Body of pancreas (tissue), 4 donors: ENCODE measurements around the gene COL15A1. TPM values are rescaled to one million over a fixed set of nuclear protein-coding genes. Genes with fewer than 3 reads are reported as not detected.

ENCODE experiments used
- ATAC-seq: fragments of 150-250 bp; one replicate; pipeline ENCODE4 v1.9.1; 2016
- DNase-seq, 4 donors: peaks; one replicate each; pipeline ENCODE4 v3.0.0-alpha.2; 2019
- H3K27ac ChIP-seq, 4 donors: fragments of 200-600 bp; sonication (generic); 1 replicate in 3 of 4; 2 replicates in 1 of 4; pipeline versions ENCODE4 v1.5.1 to v1.6.1; 2016 to 2019; ENCODE audit warnings: mild to moderate bottlenecking in 1 of 4, mixed read lengths in 1 of 4, moderate library complexity in 1 of 4
- H3K27me3 ChIP-seq, 2 donors: fragments of 200-600 bp; sonication (generic); one replicate each; pipeline ENCODE4 v1.6.0; 2016; ENCODE audit warnings: mild to moderate bottlenecking in 1 of 2
- H3K36me3 ChIP-seq, 2 donors: fragments of 200-600 bp; sonication (generic); replicated peaks in 1 of 2; 2 replicates each; pipeline ENCODE4 v1.5.1; 2016; ENCODE audit warnings: low read depth in 2 of 2; ENCODE audit not compliant: insufficient read depth in 1 of 2
- H3K4me1 ChIP-seq: fragments of 200-600 bp; sonication (generic); one replicate; pipeline ENCODE4 v1.6.0; 2016
- H3K4me3 ChIP-seq, 2 donors: fragments of 200-600 bp; sonication (generic); 1 replicate in 1 of 2; 2 replicates in 1 of 2; pipeline ENCODE4 v1.5.1; 2016 to 2019
- H3K9me3 ChIP-seq, 3 donors: fragments of 200-600 bp; sonication (generic); 1 replicate in 2 of 3; 2 replicates in 1 of 3; pipeline ENCODE4 v1.5.1; 2016
- CTCF ChIP-seq, 7 experiments: fragments of 450-650 bp in 4 of 7; fragments of 200-600 bp in 3 of 7; sonication (generic) in 3 of 7; IDR thresholded peaks; one replicate each; pipeline ENCODE4 v1.5.1; 2016 to 2019; ENCODE audit warnings: antibody characterized with exemption in 7 of 7
- POLR2A ChIP-seq, 3 donors: fragments of 450-650 bp; IDR thresholded peaks; one replicate each; pipeline ENCODE4 v1.6.1; 2016; ENCODE audit warnings: antibody characterized with exemption in 3 of 3, mild to moderate bottlenecking in 2 of 3
- WGBS, 2 donors: methylation state at CpG; one replicate each; pipeline ENCODE4 v1.1.5; 2017; 5-methylcytosine and 5-hydroxymethylcytosine counted together
- intact Hi-C: fragments of 100-400 bp; cut with DNase I; formaldehyde crosslinking; loops from one replicate; pipeline ENCODE4 v1.15.1; 2023
- total RNA-seq, 2 donors: library from RNA; depleted of rRNA; stranded (reverse); fragments of >200 nt; gene quantifications; one replicate each; pipeline ENCODE4 v1.1.0, GENCODE V29; 2016

COL15A1 gene
- total RNA-seq, 2 donors from 2014 or later: 6.7 to 55.4 TPM

GRCh38 chr9:99076483-99077171 is 132.9 kb downstream of the COL15A1 start:
- H3K27me3 ChIP-seq: no peaks in the 10 kb centered on the region
- 51 to 54% methylated on average over 6 of the region's 6 CpGs for WGBS, 2 donors
- TF ChIP-seq CTCF (IDR thresholded peaks at IDR 0.05) (no peak), POLR2A (IDR thresholded peaks at IDR 0.05) (no peak)
- no peak overlapping the region for H3K4me3 ChIP-seq
- ATAC-seq: no peak
- DNase-seq: no peak
- H3K4me1 ChIP-seq: no peaks in the 10 kb centered on the region
- no peaks in the 10 kb centered on the region for H3K36me3 ChIP-seq
- intact Hi-C loops: no loop called here
- no peak overlapping the region for H3K27ac ChIP-seq
- H3K9me3 ChIP-seq: no peaks in the 10 kb centered on the region

GRCh38 chr9:99078717-99079116 is 135.0 kb downstream of the COL15A1 start:
- intact Hi-C loops: no loop called here
- Histone ChIP-seq H3K4me3 (no peak overlapping the region), H3K36me3 (no peaks in the 10 kb centered on the region), H3K9me3 (no peaks in the 10 kb centered on the region), H3K27me3 (no peaks in the 10 kb centered on the region), H3K27ac (no peak overlapping the region), H3K4me1 (no peaks in the 10 kb centered on the region)
- TF ChIP-seq POLR2A (IDR thresholded peaks at IDR 0.05) (no peak), CTCF (IDR thresholded peaks at IDR 0.05) (no peak)
- WGBS, 2 donors: 50 to 51% methylated on average over 2 of the region's 2 CpGs
- no peak for ATAC-seq
- DNase-seq: no peak

GRCh38 chr9:99079542-99079941 is 135.8 kb downstream of the COL15A1 start:
- no peaks in the 10 kb centered on the region for H3K4me1 ChIP-seq
- ATAC-seq: no peak
- H3K4me3 ChIP-seq: no peak overlapping the region
- H3K36me3 ChIP-seq: no peaks in the 10 kb centered on the region
- no peak for DNase-seq
- no peak overlapping the region for H3K27ac ChIP-seq
- H3K9me3 ChIP-seq: no peaks in the 10 kb centered on the region
- intact Hi-C loops: no loop called here
- H3K27me3 ChIP-seq: no peaks in the 10 kb centered on the region
- TF ChIP-seq POLR2A (IDR thresholded peaks at IDR 0.05): no peak
- no peak for TF ChIP-seq CTCF (IDR thresholded peaks at IDR 0.05)
- WGBS, 2 donors: 72 to 78% methylated on average over 3 of the region's 3 CpGs

GRCh38 chr9:99083051-99083450 is 139.3 kb downstream of the COL15A1 start:
- H3K4me1 ChIP-seq: no peaks in the 10 kb centered on the region
- ATAC-seq (no peak), DNase-seq (no peak)
- WGBS, 2 donors: 61 to 63% methylated on average over 6 of the region's 6 CpGs
- intact Hi-C loops: no loop called here
- TF ChIP-seq CTCF (IDR thresholded peaks at IDR 0.05): no peak
- TF ChIP-seq POLR2A (IDR thresholded peaks at IDR 0.05): no peak
- no peaks in the 10 kb centered on the region for H3K9me3 ChIP-seq
- no peak overlapping the region for H3K27ac ChIP-seq
- no peak overlapping the region for H3K4me3 ChIP-seq
- H3K27me3 ChIP-seq: no peaks in the 10 kb centered on the region
- no peaks in the 10 kb centered on the region for H3K36me3 ChIP-seq
